HG03342 (cell line): ENCODE data around the gene IVNS1ABP.
A peak's percentile ranks its signal among the peaks of the same experiment; 100 is the strongest.

ENCODE experiments used
- ATAC-seq: cut with Tn5 transposase; IDR thresholded peaks from one replicate; pipeline ENCODE4 v1.9.1; 2021; ENCODE audit warnings: mild to moderate bottlenecking, moderate library complexity; ENCODE audit not compliant: unreplicated experiment

IVNS1ABP gene

GRCh38 chr1:185295091-185295490 lies 22.0 kb downstream of the IVNS1ABP start:
- ATAC-seq, result no peak

GRCh38 chr1:185293967-185294542 lies 23.0 kb downstream of the IVNS1ABP start:
- ATAC-seq, result no peak

- ATAC-seq, result no peak
Measured at GRCh38 chr1:185292237-185292636, 24.8 kb downstream of the IVNS1ABP start.

GRCh38 chr1:185291652-185292051 lies 25.4 kb downstream of the IVNS1ABP start:
- ATAC-seq, result no peak

- ATAC-seq, result no peak
Measured at GRCh38 chr1:185291159-185291558, 25.9 kb downstream of the IVNS1ABP start.

GRCh38 chr1:185289880-185290279 lies 27.2 kb downstream of the IVNS1ABP start:
- no peak for ATAC-seq

GRCh38 chr1:185288435-185288834 lies 28.6 kb downstream of the IVNS1ABP start:
- ATAC-seq, result no peak

GRCh38 chr1:185287451-185287850 lies 29.6 kb downstream of the IVNS1ABP start:
- no peak for ATAC-seq

GRCh38 chr1:185284533-185285276 lies 32.3 kb downstream of the IVNS1ABP start:
- no peak for ATAC-seq

- ATAC-seq, result no peak
Measured at GRCh38 chr1:185284116-185284515, 32.9 kb downstream of the IVNS1ABP start.

- peak; percentile 95 for ATAC-seq
Measured at GRCh38 chr1:185281245-185281644, 35.8 kb downstream of the IVNS1ABP start.

GRCh38 chr1:185280589-185280988 lies 36.5 kb downstream of the IVNS1ABP start:
- ATAC-seq, result no peak

- no peak for ATAC-seq
Measured at GRCh38 chr1:185279571-185279970, 37.5 kb downstream of the IVNS1ABP start.

- ATAC-seq, result no peak
Measured at GRCh38 chr1:185271921-185272320, 45.1 kb downstream of the IVNS1ABP start.

GRCh38 chr1:185268352-185268751 lies 48.7 kb downstream of the IVNS1ABP start:
- no peak for ATAC-seq

GRCh38 chr1:185267701-185268100 lies 49.3 kb downstream of the IVNS1ABP start:
- ATAC-seq, result no peak

- no peak for ATAC-seq
Measured at GRCh38 chr1:185267301-185267700, 49.7 kb downstream of the IVNS1ABP start.

- ATAC-seq, result no peak
Measured at GRCh38 chr1:185265314-185265713, 51.7 kb downstream of the IVNS1ABP start.

- ATAC-seq, result no peak
Measured at GRCh38 chr1:185263780-185264179, 53.3 kb downstream of the IVNS1ABP start.

GRCh38 chr1:185263292-185263691 lies 53.8 kb downstream of the IVNS1ABP start:
- ATAC-seq, result no peak

- no peak for ATAC-seq
Measured at GRCh38 chr1:185262151-185262550, 54.9 kb downstream of the IVNS1ABP start.

GRCh38 chr1:185260611-185261010 lies 56.4 kb downstream of the IVNS1ABP start:
- no peak for ATAC-seq

GRCh38 chr1:185258676-185259075 lies 58.4 kb downstream of the IVNS1ABP start:
- ATAC-seq, result no peak
